Stimulated activated CD8-positive, alpha-beta memory T cell treated with anti-CD3 and anti-CD28 coated beads, Interleukin-4, amount 100 ng/mL, for 1 hour (primary cell): Measurements from ENCODE around the gene CSAG3.

Experiments used
- DNase-seq, 2 donors: peaks; one replicate each; pipeline ENCODE4 v3.0.0-alpha.2; 2020; ENCODE audit warnings: low read depth in 2 of 2, low spot score in 1 of 2

The CSAG3 gene

GRCh38 chrX:152806035-152806434 lies 47.0 kb downstream of the CSAG3 start:
- no peak for DNase-seq
